Mucosa of descending colon (tissue), 3 donors: ENCODE results near the gene ARID1B. TPM values are rescaled to one million over a fixed set of nuclear protein-coding genes. Genes with fewer than 3 reads are reported as not detected.

Experiments used
- ATAC-seq: fragments of 200-7000 bp; cut with Tn5 transposase; one replicate; pipeline ENCODE4 v1.9.1; 2020; ENCODE audit warnings: mild to moderate bottlenecking, moderate library complexity
- DNase-seq, 3 donors: peaks; one replicate each; pipeline ENCODE4 v3.0.0-alpha.2; 2020
- H3K36me3 ChIP-seq: fragments of 200-600 bp; one replicate; pipeline ENCODE4 v1.8.0; 2021; ENCODE audit warnings: low read depth, mild to moderate bottlenecking
- H3K4me1 ChIP-seq: fragments of 200-600 bp; one replicate; pipeline ENCODE4 v1.8.0; 2021; ENCODE audit warnings: low read depth, mild to moderate bottlenecking
- H3K4me3 ChIP-seq: fragments of 200-600 bp; one replicate; pipeline ENCODE4 v1.8.0; 2021; ENCODE audit warnings: mild to moderate bottlenecking
- H3K9me3 ChIP-seq: fragments of 200-600 bp; one replicate; pipeline ENCODE4 v1.8.0; 2021; ENCODE audit warnings: mild to moderate bottlenecking
- CTCF ChIP-seq: fragments of 200-600 bp; IDR thresholded peaks from one replicate; pipeline ENCODE4 v1.8.0; 2022; ENCODE audit warnings: antibody characterized with exemption, mild to moderate bottlenecking
- intact Hi-C, 2 donors: fragments of 100-400 bp; cut with DNase I in 1 of 2; cut with micrococcal nuclease in 1 of 2; formaldehyde crosslinking; loops; one replicate each; pipeline versions ENCODE4 v1.11.0 to v1.11.1; 2022; cut with DNase I, micrococcal nuclease
- total RNA-seq, 3 donors: library from RNA; stranded (reverse); fragmentation: NEBNext Ultra II Directional in 2 of 3; extraction: Animal tissue kit (Norgen Biotek cat#: 25700) in 2 of 3; gene quantifications; one replicate each; pipeline versions ENCODE4 v1.2.1 to v1.2.4, GENCODE V29; 2021 to 2023
- donor health status: DM: no; HTN: no; CAD: no; lungs with moderate emphysema.
- donor health status: DM: no; HTN: no; CAD: no.
- donor health status: DM: no; HTN: yes; CAD: no.

Gene ARID1B
- total RNA-seq, 3 donors from 2014 or later: 71.8 to 102 (median 101) TPM

DNA sequence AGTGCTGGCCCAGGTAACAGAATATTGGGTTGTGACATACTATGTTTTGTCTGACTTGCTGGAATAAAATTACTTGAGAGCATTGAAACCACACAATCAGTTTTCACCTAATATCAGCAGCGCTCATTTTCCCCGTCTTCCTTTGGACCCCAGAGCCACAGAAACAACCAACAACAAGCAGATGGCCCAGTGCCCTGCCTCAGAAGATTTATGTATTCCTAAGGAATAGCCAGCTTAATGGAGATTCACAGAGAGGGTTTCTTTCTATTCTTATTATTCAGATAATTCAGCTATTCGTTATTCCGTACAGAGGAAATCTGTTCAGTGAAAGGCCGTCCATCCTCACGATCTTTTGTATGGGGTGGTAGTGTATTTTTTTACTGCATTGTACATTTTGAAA is 391.3 kb downstream of the ARID1B start:
- ATAC-seq: no peak
- H3K9me3 ChIP-seq: no peaks in the 10 kb centered on the region
- intact Hi-C loops: no loop called here
- DNase-seq: no peak
- no peak for TF ChIP-seq CTCF
- no peaks in the 10 kb centered on the region for H3K36me3 ChIP-seq
- no peak overlapping the region for H3K4me3 ChIP-seq
- H3K4me1 ChIP-seq: no peaks in the 10 kb centered on the region

DNA sequence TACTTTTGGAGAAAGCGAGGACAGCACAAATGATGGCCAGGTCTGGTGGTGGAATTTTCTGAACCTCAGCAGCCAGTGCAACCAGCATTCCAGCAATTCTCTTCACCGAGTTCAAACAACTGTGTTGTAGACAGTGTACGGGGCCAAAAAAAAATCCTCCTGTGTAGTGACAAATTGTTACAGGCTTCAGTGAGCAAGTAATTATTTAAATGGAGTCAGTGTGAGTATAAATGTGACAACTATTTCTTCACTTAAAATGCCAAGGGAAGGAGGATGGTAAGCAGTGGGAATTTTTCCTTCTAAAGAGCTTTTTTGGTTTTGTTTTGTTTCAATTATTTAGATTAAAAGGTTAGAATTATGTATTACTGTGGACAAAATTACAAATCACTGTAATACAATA is 392.0 kb downstream of the ARID1B start:
- no peak for TF ChIP-seq CTCF
- no peak for DNase-seq
- Histone ChIP-seq H3K9me3 (no peaks in the 10 kb centered on the region), H3K4me1 (no peaks in the 10 kb centered on the region), H3K4me3 (no peak overlapping the region), H3K36me3 (no peaks in the 10 kb centered on the region)
- intact Hi-C loops: no loop called here
- no peak for ATAC-seq

- intact Hi-C loops: no loop called here
- H3K4me3 ChIP-seq: no peak overlapping the region
- H3K9me3 ChIP-seq: no peaks in the 10 kb centered on the region
- no peak for TF ChIP-seq CTCF
- DNase-seq (no peak), ATAC-seq (no peak)
- H3K4me1 ChIP-seq: no peaks in the 10 kb centered on the region
- H3K36me3 ChIP-seq: no peaks in the 10 kb centered on the region
Observed at GRCh38 chr6:157169656-157170055, 392.5 kb downstream of the ARID1B start.

- TF ChIP-seq CTCF: no peak
- no peak for DNase-seq
- Histone ChIP-seq H3K36me3 (no peaks in the 10 kb centered on the region), H3K4me1 (no peaks in the 10 kb centered on the region), H3K4me3 (no peak overlapping the region), H3K9me3 (no peaks in the 10 kb centered on the region)
- no peak for ATAC-seq
- intact Hi-C loops: no loop called here
Observed at GRCh38 chr6:157170535-157170934, 393.4 kb downstream of the ARID1B start.

DNA sequence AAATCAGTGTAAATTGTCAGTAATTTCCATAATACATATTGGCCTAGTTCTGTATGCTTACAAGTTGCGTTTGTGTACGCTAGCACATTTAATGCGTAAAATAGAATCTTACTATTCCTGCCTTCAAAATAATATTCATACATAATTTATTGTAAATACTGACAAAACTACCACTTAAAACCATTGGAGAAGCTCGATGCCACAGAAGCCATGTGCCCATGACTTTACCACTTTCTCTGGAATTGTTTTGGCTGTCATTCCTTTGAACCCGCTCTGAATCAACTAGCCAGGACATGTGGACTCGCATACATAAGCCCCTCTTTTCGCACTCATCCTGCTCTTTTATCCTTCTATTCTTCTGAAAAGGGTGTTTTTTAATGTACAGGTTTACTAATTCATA is 394.6 kb downstream of the ARID1B start:
- no peak for TF ChIP-seq CTCF
- no peaks in the 10 kb centered on the region for H3K4me1 ChIP-seq
- ATAC-seq (no peak), DNase-seq (no peak)
- H3K9me3 ChIP-seq: no peaks in the 10 kb centered on the region
- H3K36me3 ChIP-seq: no peaks in the 10 kb centered on the region
- H3K4me3 ChIP-seq: no peak overlapping the region
- intact Hi-C loops: no loop called here

- DNase-seq: no peak
- intact Hi-C loops: no loop called here
- ATAC-seq: no peak
Observed at GRCh38 chr6:157172231-157172701, 395.1 kb downstream of the ARID1B start.

More at GRCh38 chr6:157172231-157172701, 395.1 kb downstream of the ARID1B start:
- no peaks in the 10 kb centered on the region for H3K36me3 ChIP-seq
- H3K4me3 ChIP-seq: no peak overlapping the region
- no peaks in the 10 kb centered on the region for H3K4me1 ChIP-seq
- TF ChIP-seq CTCF: no peak
- no peaks in the 10 kb centered on the region for H3K9me3 ChIP-seq
